Neutrophil (primary cell): ENCODE measurements around the gene THAP11.
A peak's percentile ranks its signal among the peaks of the same experiment; 100 is the strongest.

Experiments
- H3K27ac ChIP-seq: fragments of 200-600 bp; sonication (generic); 2 replicates; pipeline ENCODE4 v1.5.1; 2016; ENCODE audit warnings: mild to moderate bottlenecking, moderate library complexity
- H3K27me3 ChIP-seq: fragments of 200-600 bp; sonication (generic); 2 replicates; pipeline ENCODE4 v1.6.0; 2016; ENCODE audit warnings: mild to moderate bottlenecking
- H3K36me3 ChIP-seq: fragments of 200-600 bp; sonication (generic); 2 replicates; pipeline ENCODE4 v1.5.1; 2017
- H3K4me1 ChIP-seq, 2 experiments: fragments of 200-600 bp in 1 of 2; sonication (generic) in 1 of 2; 1 replicate in 1 of 2; 2 replicates in 1 of 2; pipeline versions ENCODE4 v1.5.1 to v1.6.1; 2013 to 2016; ENCODE audit warnings: low read depth in 1 of 2, low read length in 1 of 2, mild to moderate bottlenecking in 1 of 2, moderate library complexity in 1 of 2; ENCODE audit not compliant: control insufficient read depth in 1 of 2, insufficient read depth in 1 of 2
- H3K4me3 ChIP-seq, 2 experiments: fragments of 200-600 bp in 1 of 2; sonication (generic) in 1 of 2; 1 replicate in 1 of 2; 2 replicates in 1 of 2; pipeline ENCODE4 v1.5.1; 2013 to 2016; ENCODE audit warnings: low read depth in 1 of 2, low read length in 1 of 2, mild to moderate bottlenecking in 1 of 2, moderate library complexity in 1 of 2
- H3K9me3 ChIP-seq: fragments of 200-600 bp; sonication (generic); 2 replicates; pipeline ENCODE4 v1.5.1; 2016
- TF ChIP-seq, protein P1 (sequence below): fragments of 200-600 bp; sonication (generic); IDR thresholded peaks from 2 replicates; pipeline ENCODE4 v1.5.1; 2016; ENCODE audit warnings: antibody characterized with exemption

The THAP11 gene

GRCh38 chr16:67882374-67883145 lies 40.4 kb downstream of the THAP11 start:
- Histone ChIP-seq H3K36me3 (peaks cover 94% of the 10 kb centered on the region), H3K9me3 (no peaks in the 10 kb centered on the region), H3K4me3 (no peak overlapping the region), H3K27ac (no peak overlapping the region), H3K27me3 (no peaks in the 10 kb centered on the region), H3K4me1 (no peaks in the 10 kb centered on the region)
- TF ChIP-seq, protein P1, sequence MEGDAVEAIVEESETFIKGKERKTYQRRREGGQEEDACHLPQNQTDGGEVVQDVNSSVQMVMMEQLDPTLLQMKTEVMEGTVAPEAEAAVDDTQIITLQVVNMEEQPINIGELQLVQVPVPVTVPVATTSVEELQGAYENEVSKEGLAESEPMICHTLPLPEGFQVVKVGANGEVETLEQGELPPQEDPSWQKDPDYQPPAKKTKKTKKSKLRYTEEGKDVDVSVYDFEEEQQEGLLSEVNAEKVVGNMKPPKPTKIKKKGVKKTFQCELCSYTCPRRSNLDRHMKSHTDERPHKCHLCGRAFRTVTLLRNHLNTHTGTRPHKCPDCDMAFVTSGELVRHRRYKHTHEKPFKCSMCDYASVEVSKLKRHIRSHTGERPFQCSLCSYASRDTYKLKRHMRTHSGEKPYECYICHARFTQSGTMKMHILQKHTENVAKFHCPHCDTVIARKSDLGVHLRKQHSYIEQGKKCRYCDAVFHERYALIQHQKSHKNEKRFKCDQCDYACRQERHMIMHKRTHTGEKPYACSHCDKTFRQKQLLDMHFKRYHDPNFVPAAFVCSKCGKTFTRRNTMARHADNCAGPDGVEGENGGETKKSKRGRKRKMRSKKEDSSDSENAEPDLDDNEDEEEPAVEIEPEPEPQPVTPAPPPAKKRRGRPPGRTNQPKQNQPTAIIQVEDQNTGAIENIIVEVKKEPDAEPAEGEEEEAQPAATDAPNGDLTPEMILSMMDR = no peak

GRCh38 chr16:67883146-67883871 lies 41.2 kb downstream of the THAP11 start:
- H3K27me3 ChIP-seq = no peaks in the 10 kb centered on the region
- peak overlapping the region; percentile 15 for H3K27ac ChIP-seq
- no peaks in the 10 kb centered on the region for H3K4me1 ChIP-seq
- no peaks in the 10 kb centered on the region for H3K9me3 ChIP-seq
- no peak overlapping the region for H3K4me3 ChIP-seq
- H3K36me3 ChIP-seq = peaks cover 86% of the 10 kb centered on the region
- TF ChIP-seq, protein P1 = no peak

GRCh38 chr16:67883872-67884261 lies 41.7 kb downstream of the THAP11 start:
- TF ChIP-seq, protein P1 = peak; percentile 79
- Histone ChIP-seq H3K36me3 (peaks cover 81% of the 10 kb centered on the region), H3K4me3 (no peak overlapping the region), H3K9me3 (no peaks in the 10 kb centered on the region), H3K27ac (peak overlapping the region; percentile 15), H3K27me3 (no peaks in the 10 kb centered on the region), H3K4me1 (no peaks in the 10 kb centered on the region)

DNA sequence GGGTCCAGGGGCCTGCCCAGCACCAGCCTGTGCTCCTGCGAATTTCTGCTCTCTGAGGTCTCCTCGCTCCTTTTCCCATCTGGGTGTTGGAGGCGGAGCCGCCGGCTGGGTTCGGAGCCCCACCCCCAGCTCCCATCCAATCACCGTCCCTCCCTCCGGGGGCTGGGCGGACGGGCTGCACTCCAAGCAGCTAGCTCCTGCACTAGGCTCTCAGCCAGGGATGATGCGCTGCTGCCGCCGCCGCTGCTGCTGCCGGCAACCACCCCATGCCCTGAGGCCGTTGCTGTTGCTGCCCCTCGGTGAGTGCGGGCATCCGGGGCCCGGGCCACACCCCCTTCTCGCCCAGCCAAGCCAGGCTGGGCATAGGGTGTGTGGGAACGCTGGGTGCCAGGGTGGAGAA lies 42.6 kb downstream of the THAP11 start, which contains the start of gene NRN1L:
Gene NRN1L, plus strand, starts transcription at position 202 of the 400 bp plus-strand sequence. Its CDS starts 19 bp downstream, at position 221.
- H3K27ac ChIP-seq = peak within 1 kb of the TSS; percentile 15

GRCh38 chr16:67885545-67885944 lies 43.4 kb downstream of the THAP11 start:
- TF ChIP-seq, protein P1 = no peak
- no peak overlapping the region for H3K4me3 ChIP-seq
- peaks cover 64% of the 10 kb centered on the region for H3K36me3 ChIP-seq

More for the DNA sequence above, 42.6 kb downstream of the THAP11 start, which contains the start of gene NRN1L:
- TF ChIP-seq, protein P1 = no peak
- Histone ChIP-seq H3K4me1 (no peaks in the 10 kb centered on the region), H3K4me3 (no peak within 1 kb of the TSS), H3K36me3 (peaks cover 73% of the 10 kb centered on the region), H3K9me3 (no peaks in the 10 kb centered on the region), H3K27me3 (no peaks in the 10 kb centered on the region)

More at GRCh38 chr16:67885545-67885944, 43.4 kb downstream of the THAP11 start:
- H3K27ac ChIP-seq = no peak overlapping the region
- H3K4me1 ChIP-seq = no peaks in the 10 kb centered on the region
- H3K27me3 ChIP-seq = no peaks in the 10 kb centered on the region
- no peaks in the 10 kb centered on the region for H3K9me3 ChIP-seq
